HCT116 (cell line): ENCODE results near the gene LHCGR.

Experiments
- CEBPB ChIP-seq: IDR thresholded peaks from 2 replicates; pipeline ENCODE4 v1.6.1; 2012; ENCODE audit warnings: low read depth
- CTCF ChIP-seq, 3 experiments: fragments of 200-600 bp in 1 of 3; sonication (generic) in 1 of 3; IDR thresholded peaks in 2 of 3; conservative IDR thresholded peaks in 1 of 3; 2 replicates each; pipeline ENCODE4 v1.5.1; 2012 to 2017; ENCODE audit warnings: low read depth in 2 of 3, low read length in 2 of 3, antibody characterized with exemption in 1 of 3, borderline replicate concordance in 1 of 3, control low read depth in 1 of 3, mild to moderate bottlenecking in 1 of 3, mixed read lengths in 1 of 3, mixed run types in 1 of 3, moderate library complexity in 1 of 3; ENCODE audit not compliant: insufficient read depth in 1 of 3
- EZH2 ChIP-seq: fragments of 200-600 bp; sonication (generic); IDR thresholded peaks from 2 replicates; pipeline ENCODE4 v1.6.1; 2017; ENCODE audit warnings: antibody characterized with exemption, mixed run types
- EZH2phosphoT487 ChIP-seq: fragments of 200-600 bp; IDR thresholded peaks from 2 replicates; pipeline ENCODE4 v1.6.1; 2018; ENCODE audit warnings: antibody characterized with exemption, borderline replicate concordance
- JUND ChIP-seq: IDR thresholded peaks from 2 replicates; pipeline ENCODE4 v1.6.1; 2012
- POLR2A ChIP-seq: IDR thresholded peaks from 2 replicates; pipeline ENCODE4 v1.7.0; 2011; ENCODE audit warnings: borderline replicate concordance; ENCODE audit not compliant: insufficient read depth, insufficient read length; ENCODE audit errors: extremely low read depth
- POLR2AphosphoS5 ChIP-seq: IDR thresholded peaks from 2 replicates; pipeline ENCODE4 v1.6.1; 2011; ENCODE audit warnings: mild to moderate bottlenecking, low read depth, low read length, moderate library complexity
- RAD21 ChIP-seq: IDR thresholded peaks from 2 replicates; pipeline ENCODE4 v1.6.1; 2012; ENCODE audit warnings: low read depth, mild to moderate bottlenecking
- SRF ChIP-seq: IDR thresholded peaks from 2 replicates; pipeline ENCODE4 v1.6.1; 2012; ENCODE audit warnings: low read depth
- TCF7L2 ChIP-seq: IDR thresholded peaks from 2 replicates; pipeline ENCODE4 v1.7.0; 2011; ENCODE audit warnings: borderline replicate concordance, inconsistent platforms; ENCODE audit not compliant: insufficient read depth, insufficient read length; ENCODE audit errors: extremely low read depth
- YY1 ChIP-seq: IDR thresholded peaks from 2 replicates; pipeline ENCODE4 v1.6.1; 2011; ENCODE audit warnings: low read length, low read depth, moderate library complexity, mild to moderate bottlenecking; ENCODE audit not compliant: insufficient replicate concordance; ENCODE audit errors: extremely low read depth
- TF ChIP-seq, protein P1 (sequence below): IDR thresholded peaks from 2 replicates; pipeline ENCODE4 v1.6.1; 2012
- TF ChIP-seq, protein P2 (sequence below): IDR thresholded peaks from 2 replicates; pipeline ENCODE4 v1.6.1; 2012
- TF ChIP-seq, protein P3 (sequence below): IDR thresholded peaks from 2 replicates; pipeline ENCODE4 v1.6.1; 2011; ENCODE audit warnings: mild to moderate bottlenecking, low read length, moderate library complexity; ENCODE audit not compliant: insufficient replicate concordance; ENCODE audit errors: extremely low read depth

DNA sequence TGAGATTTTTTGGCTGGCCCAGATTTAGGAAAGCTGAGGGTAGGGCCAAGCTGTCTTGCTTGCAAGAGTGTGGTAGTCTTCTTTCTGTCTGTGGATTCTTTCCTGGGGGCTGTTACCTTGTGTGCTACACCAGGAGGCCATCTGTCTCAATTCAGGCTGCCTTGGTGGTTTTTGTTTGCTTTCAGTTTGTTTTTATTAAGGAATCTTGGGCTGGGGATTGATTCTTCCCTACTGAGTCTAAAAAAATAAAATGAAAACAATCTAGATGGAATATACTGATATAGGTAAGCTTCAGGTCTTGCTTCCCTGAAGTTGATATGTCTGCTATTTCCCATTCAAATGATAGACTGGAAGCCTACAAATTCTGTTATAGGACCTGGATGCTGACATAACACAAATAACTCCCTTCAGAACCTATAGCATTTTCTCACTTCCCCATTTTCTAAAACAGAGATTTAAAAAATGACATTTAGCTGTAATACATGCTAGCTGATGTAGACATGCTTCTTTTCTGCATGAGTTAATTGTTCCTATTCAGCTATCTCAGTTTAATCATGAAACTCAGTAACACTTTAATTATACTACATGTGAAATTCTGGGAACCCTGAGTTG lies 5.3 kb downstream of the LHCGR start:
- TF ChIP-seq, protein P1, sequence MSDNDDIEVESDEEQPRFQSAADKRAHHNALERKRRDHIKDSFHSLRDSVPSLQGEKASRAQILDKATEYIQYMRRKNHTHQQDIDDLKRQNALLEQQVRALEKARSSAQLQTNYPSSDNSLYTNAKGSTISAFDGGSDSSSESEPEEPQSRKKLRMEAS = no peak
- TF ChIP-seq CTCF (IDR thresholded peaks at IDR 0.05 in 2 of 3, conservative IDR thresholded peaks at IDR 0.05 in 1 of 3; ENCODE audit: borderline replicate concordance in 1 of 3, insufficient read depth in 1 of 3, low read depth in 2 of 3, low read length in 2 of 3) (no peak), EZH2 (no peak), POLR2A (no peak), POLR2AphosphoS5 (no peak), EZH2phosphoT487 (no peak), TCF7L2 (no peak), YY1 (no peak), JUND (no peak), SRF (no peak), CEBPB (no peak), RAD21 (no peak)
- TF ChIP-seq, protein P2, sequence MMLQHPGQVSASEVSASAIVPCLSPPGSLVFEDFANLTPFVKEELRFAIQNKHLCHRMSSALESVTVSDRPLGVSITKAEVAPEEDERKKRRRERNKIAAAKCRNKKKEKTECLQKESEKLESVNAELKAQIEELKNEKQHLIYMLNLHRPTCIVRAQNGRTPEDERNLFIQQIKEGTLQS = no peak
- TF ChIP-seq, protein P3, sequence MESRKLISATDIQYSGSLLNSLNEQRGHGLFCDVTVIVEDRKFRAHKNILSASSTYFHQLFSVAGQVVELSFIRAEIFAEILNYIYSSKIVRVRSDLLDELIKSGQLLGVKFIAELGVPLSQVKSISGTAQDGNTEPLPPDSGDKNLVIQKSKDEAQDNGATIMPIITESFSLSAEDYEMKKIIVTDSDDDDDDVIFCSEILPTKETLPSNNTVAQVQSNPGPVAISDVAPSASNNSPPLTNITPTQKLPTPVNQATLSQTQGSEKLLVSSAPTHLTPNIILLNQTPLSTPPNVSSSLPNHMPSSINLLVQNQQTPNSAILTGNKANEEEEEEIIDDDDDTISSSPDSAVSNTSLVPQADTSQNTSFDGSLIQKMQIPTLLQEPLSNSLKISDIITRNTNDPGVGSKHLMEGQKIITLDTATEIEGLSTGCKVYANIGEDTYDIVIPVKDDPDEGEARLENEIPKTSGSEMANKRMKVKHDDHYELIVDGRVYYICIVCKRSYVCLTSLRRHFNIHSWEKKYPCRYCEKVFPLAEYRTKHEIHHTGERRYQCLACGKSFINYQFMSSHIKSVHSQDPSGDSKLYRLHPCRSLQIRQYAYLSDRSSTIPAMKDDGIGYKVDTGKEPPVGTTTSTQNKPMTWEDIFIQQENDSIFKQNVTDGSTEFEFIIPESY = no peak
